Natural killer cell (primary cell): Measurements from ENCODE around the gene TIGD1. TPM values are rescaled to one million over a fixed set of nuclear protein-coding genes. Genes with fewer than 3 reads are reported as not detected.

Source experiments
- ATAC-seq, 3 donors: fragments of 150-1000 bp in 2 of 3; fragments of 200-7000 bp in 1 of 3; cut with Tn5 transposase; 1 replicate in 1 of 3; 2 replicates in 2 of 3; pipeline ENCODE4 v1.10.0; 2021; ENCODE audit warnings: mild to moderate bottlenecking in 2 of 3, moderate library complexity in 2 of 3
- DNase-seq, 2 donors: peaks; one replicate each; pipeline versions ENCODE4 v3.0.0 to v3.0.0-alpha.2; 2013 to 2021; ENCODE audit warnings: mixed read lengths in 1 of 2
- H3K27ac ChIP-seq: one replicate; pipeline ENCODE4 v1.5.1; 2013; ENCODE audit warnings: mild to moderate bottlenecking, low read length
- H3K27me3 ChIP-seq: one replicate; pipeline ENCODE4 v1.6.1; 2013; ENCODE audit warnings: low read length; ENCODE audit not compliant: control insufficient read depth, insufficient read depth
- H3K36me3 ChIP-seq: one replicate; pipeline ENCODE4 v1.6.1; 2013; ENCODE audit warnings: low read length; ENCODE audit not compliant: control insufficient read depth, insufficient read depth
- H3K4me1 ChIP-seq: one replicate; pipeline ENCODE4 v1.6.1; 2013; ENCODE audit warnings: low read length; ENCODE audit not compliant: control insufficient read depth, insufficient read depth
- H3K4me3 ChIP-seq: one replicate; pipeline ENCODE4 v1.5.1; 2013; ENCODE audit warnings: low read length
- H3K9me3 ChIP-seq: one replicate; pipeline ENCODE4 v1.6.1; 2013; ENCODE audit warnings: low read length; ENCODE audit not compliant: control insufficient read depth, insufficient read depth
- H3K27ac Mint-ChIP-seq, 2 donors: one replicate each; pipeline ENCODE4 v1.8.0; 2022; ENCODE audit warnings: mild to moderate bottlenecking in 2 of 2, mixed read lengths in 2 of 2, moderate library complexity in 1 of 2
- H3K27me3 Mint-ChIP-seq, 2 donors: one replicate each; pipeline ENCODE4 v1.8.0; 2022; ENCODE audit warnings: low read depth in 2 of 2, mixed read lengths in 2 of 2
- H3K36me3 Mint-ChIP-seq: one replicate; pipeline ENCODE4 v1.8.0; 2022; ENCODE audit warnings: mixed read lengths
- H3K4me1 Mint-ChIP-seq, 2 donors: one replicate each; pipeline ENCODE4 v1.8.0; 2022; ENCODE audit warnings: mixed read lengths in 2 of 2
- H3K4me3 Mint-ChIP-seq: one replicate; pipeline ENCODE4 v1.8.0; 2022; ENCODE audit warnings: mild to moderate bottlenecking, moderate library complexity, mixed read lengths
- H3K9me3 Mint-ChIP-seq, 2 donors: one replicate each; pipeline ENCODE4 v1.8.0; 2022; ENCODE audit warnings: mixed read lengths in 2 of 2
- CTCF ChIP-seq: fragments of 200-600 bp; IDR thresholded peaks from one replicate; pipeline ENCODE4 v1.8.0; 2022; ENCODE audit warnings: antibody characterized with exemption
- WGBS: methylation state at CpG from one replicate; pipeline ENCODE4 v1.1.7; 2013; ENCODE audit warnings: missing lambda C conversion rate; ENCODE audit not compliant: insufficient coverage; 5-methylcytosine and 5-hydroxymethylcytosine counted together
- intact Hi-C: fragments of 100-400 bp; cut with micrococcal nuclease; formaldehyde crosslinking; loops from one replicate; pipeline ENCODE4 v1.14.2; 2022
- total RNA-seq, 4 donors: library from RNA; stranded (reverse); fragments of 120-200 nt in 1 of 4; gene quantifications; one replicate each; pipeline versions ENCODE4 v1.2.3 to v1.2.4, GENCODE V29; 2013 to 2022

TIGD1 gene
- total RNA-seq, 3 donors from 2014 or later (not counting 1 experiment from before 2014, with no cell fraction given) = 10.6 to 13.2 (median 12.4) TPM

GRCh38 chr2:232569541-232569940 is 19.2 kb upstream of the TIGD1 start:
- Histone ChIP-seq H3K4me1 (no peaks in the 10 kb centered on the region), H3K4me3 (no peak overlapping the region), H3K27ac (no peak overlapping the region), H3K27me3 (no peaks in the 10 kb centered on the region), H3K9me3 (no peaks in the 10 kb centered on the region), H3K36me3 (peaks cover 77% of the 10 kb centered on the region)
- no peak for ATAC-seq
- 98% methylated on average over 9 of the region's 9 CpGs for WGBS
- Mint-ChIP-seq H3K27ac (no peak overlapping the region), H3K36me3 (peaks cover 18% of the 10 kb centered on the region), H3K9me3 (no peaks in the 10 kb centered on the region), H3K4me3 (no peak overlapping the region), H3K4me1 (peaks cover 5 to 7% of the 10 kb centered on the region in 2 donors), H3K27me3 (no peaks in the 10 kb centered on the region)
- no peak for TF ChIP-seq CTCF
- DNase-seq = no peak
- intact Hi-C loops = no loop called here

- no peaks in the 10 kb centered on the region for H3K27me3 ChIP-seq
- ATAC-seq = no peak
- no peak overlapping the region for H3K27ac Mint-ChIP-seq
- no peak for TF ChIP-seq CTCF
- H3K36me3 Mint-ChIP-seq = peaks cover 18% of the 10 kb centered on the region
- no peaks in the 10 kb centered on the region for H3K9me3 Mint-ChIP-seq
- peaks cover 76% of the 10 kb centered on the region for H3K36me3 ChIP-seq
- H3K27ac ChIP-seq = no peak overlapping the region
- H3K27me3 Mint-ChIP-seq = no peaks in the 10 kb centered on the region
- H3K9me3 ChIP-seq = no peaks in the 10 kb centered on the region
- no peak overlapping the region for H3K4me3 ChIP-seq
- 78% methylated on average over 3 of the region's 5 CpGs for WGBS
- no peak for DNase-seq
- intact Hi-C loops = no loop called here
- no peaks in the 10 kb centered on the region for H3K4me1 ChIP-seq
- no peak overlapping the region for H3K4me3 Mint-ChIP-seq
- peaks cover 7 to 9% of the 10 kb centered on the region in 2 donors for H3K4me1 Mint-ChIP-seq
Measured at GRCh38 chr2:232568161-232568560, 17.8 kb upstream of the TIGD1 start.

GRCh38 chr2:232567721-232568120 is 17.4 kb upstream of the TIGD1 start:
- Histone ChIP-seq H3K4me3 (no peak overlapping the region), H3K4me1 (no peaks in the 10 kb centered on the region), H3K9me3 (no peaks in the 10 kb centered on the region), H3K27me3 (no peaks in the 10 kb centered on the region), H3K27ac (no peak overlapping the region), H3K36me3 (peaks cover 76% of the 10 kb centered on the region)
- Mint-ChIP-seq H3K27ac (no peak overlapping the region), H3K4me1 (peaks cover 7 to 14% of the 10 kb centered on the region in 2 donors), H3K36me3 (peaks cover 18% of the 10 kb centered on the region), H3K4me3 (no peak overlapping the region), H3K9me3 (no peaks in the 10 kb centered on the region), H3K27me3 (no peaks in the 10 kb centered on the region)
- ATAC-seq = no peak
- no peak for TF ChIP-seq CTCF
- intact Hi-C loops = no loop called here
- DNase-seq = no peak

- 60% methylated on average over 3 of the region's 3 CpGs for WGBS
- Histone ChIP-seq H3K4me3 (no peak overlapping the region), H3K9me3 (no peaks in the 10 kb centered on the region), H3K4me1 (no peaks in the 10 kb centered on the region), H3K27me3 (no peaks in the 10 kb centered on the region), H3K27ac (no peak overlapping the region), H3K36me3 (peaks cover 79% of the 10 kb centered on the region)
- Mint-ChIP-seq H3K4me1 (peaks cover 3 to 20% of the 10 kb centered on the region in 2 donors), H3K27ac (peak overlapping the region in 1 of 2 donors; percentile 20), H3K36me3 (peaks cover 31% of the 10 kb centered on the region), H3K27me3 (no peaks in the 10 kb centered on the region), H3K4me3 (no peak overlapping the region), H3K9me3 (no peaks in the 10 kb centered on the region)
- TF ChIP-seq CTCF = no peak
- intact Hi-C loops = no loop called here
- no peak for DNase-seq
- ATAC-seq = peak; percentile 35 to 59 (median 36)
Measured at GRCh38 chr2:232563580-232563979, 13.2 kb upstream of the TIGD1 start.
